WTC11 (cell line): Measurements from ENCODE around the gene LGALS12. TPM values are rescaled to one million over a fixed set of nuclear protein-coding genes. Genes with fewer than 3 reads are reported as not detected.

Experiments
- ATAC-seq: fragments of 200-7000 bp; cut with Tn5 transposase; 2 replicates; pipeline ENCODE4 v1.10.0; 2021; ENCODE audit warnings: mild to moderate bottlenecking, moderate library complexity
- CTCF ChIA-PET: fragments of 300-600 bp; sonication (Branson Sonifier 250); formaldehyde crosslinking; loops from one replicate; lab custom pipeline; 2021; ENCODE audit warnings: antibody characterized with exemption; lab: Charles Lee
- POLR2A ChIA-PET: fragments of 350-600 bp; sonication (Branson Sonifier 250); formaldehyde crosslinking; loops from one replicate; lab custom pipeline; 2021; ENCODE audit warnings: antibody characterized with exemption; lab: Charles Lee
- DNase-seq: peaks from one replicate; pipeline ENCODE4 v3.0.0; 2021; ENCODE audit warnings: low spot score
- H3K27ac Mint-ChIP-seq: 2 replicates; pipeline ENCODE4 v1.8.0; 2021; ENCODE audit warnings: mixed read lengths
- H3K27me3 Mint-ChIP-seq: 2 replicates; pipeline ENCODE4 v1.8.0; 2021; ENCODE audit warnings: low read depth, mild to moderate bottlenecking, moderate library complexity, mixed read lengths
- H3K36me3 Mint-ChIP-seq: 2 replicates; pipeline ENCODE4 v1.8.0; 2021; ENCODE audit warnings: mixed read lengths
- H3K4me1 Mint-ChIP-seq: 2 replicates; pipeline ENCODE4 v1.8.0; 2022; ENCODE audit warnings: mixed read lengths
- H3K4me3 Mint-ChIP-seq: 2 replicates; pipeline ENCODE4 v1.8.0; 2021; ENCODE audit warnings: mild to moderate bottlenecking, moderate library complexity, mixed read lengths
- H3K9me3 Mint-ChIP-seq: 2 replicates; pipeline ENCODE4 v1.8.0; 2021; ENCODE audit warnings: mixed read lengths
- ATF1 ChIP-seq: sonication (generic); formaldehyde crosslinking; IDR thresholded peaks from 2 replicates; pipeline ENCODE4 v1.8.1; 2023; ENCODE audit warnings: mild to moderate bottlenecking, moderate library complexity, missing genetic modification reagents
- ATF2 ChIP-seq: sonication (generic); formaldehyde crosslinking; IDR thresholded peaks from 2 replicates; pipeline ENCODE4 v1.8.1; 2022; ENCODE audit warnings: low read depth, missing genetic modification reagents, borderline replicate concordance
- ATF3 ChIP-seq: sonication (generic); formaldehyde crosslinking; conservative IDR thresholded peaks from 2 replicates; pipeline ENCODE4 v1.8.1; 2022; ENCODE audit warnings: mild to moderate bottlenecking, missing genetic modification reagents
- ATF6 ChIP-seq: sonication (generic); formaldehyde crosslinking; IDR thresholded peaks from 2 replicates; pipeline ENCODE4 v1.8.1; 2023; ENCODE audit warnings: mild to moderate bottlenecking, missing genetic modification reagents
- CREB1 ChIP-seq: sonication (generic); formaldehyde crosslinking; IDR thresholded peaks from 2 replicates; pipeline ENCODE4 v1.8.0; 2023; ENCODE audit warnings: mild to moderate bottlenecking, missing genetic modification reagents
- E2F1 ChIP-seq: sonication (generic); formaldehyde crosslinking; IDR thresholded peaks from 2 replicates; pipeline ENCODE4 v1.8.0; 2022; ENCODE audit warnings: mild to moderate bottlenecking, missing genetic modification reagents
- FOXK1 ChIP-seq: sonication (generic); formaldehyde crosslinking; IDR thresholded peaks from 2 replicates; pipeline ENCODE4 v1.8.0; 2022; ENCODE audit warnings: mild to moderate bottlenecking, moderate library complexity, missing genetic modification reagents
- FOXP4 ChIP-seq: sonication (generic); formaldehyde crosslinking; IDR thresholded peaks from 2 replicates; pipeline ENCODE4 v1.8.0; 2022; ENCODE audit warnings: mild to moderate bottlenecking, missing genetic modification reagents
- GABPB1 ChIP-seq: sonication (generic); formaldehyde crosslinking; IDR thresholded peaks from 2 replicates; pipeline ENCODE4 v1.8.1; 2023; ENCODE audit warnings: mild to moderate bottlenecking, missing genetic modification reagents
- GRHL2 ChIP-seq: fragments of 250-450 bp; sonication (Bioruptor Pico); IDR thresholded peaks from 2 replicates; pipeline ENCODE4 v1.8.0; 2022; ENCODE audit warnings: mild to moderate bottlenecking, moderate library complexity; ENCODE audit not compliant: insufficient replicate concordance, severe bottlenecking
- HMGA2 ChIP-seq: fragments of 250-450 bp; sonication (Bioruptor Pico); IDR thresholded peaks from 2 replicates; pipeline ENCODE4 v1.4.0; 2021; ENCODE audit warnings: mild to moderate bottlenecking, moderate library complexity
- JAZF1 ChIP-seq: fragments of 250-450 bp; sonication (Bioruptor Pico); IDR thresholded peaks from 2 replicates; pipeline ENCODE4 v1.9.0; 2021; ENCODE audit warnings: moderate library complexity, mild to moderate bottlenecking, inconsistent platforms
- MAX ChIP-seq: sonication (generic); formaldehyde crosslinking; IDR thresholded peaks from 2 replicates; pipeline ENCODE4 v1.8.0; 2022; ENCODE audit warnings: mild to moderate bottlenecking, missing genetic modification reagents
- NR1H2 ChIP-seq: sonication (generic); formaldehyde crosslinking; IDR thresholded peaks from 2 replicates; pipeline ENCODE4 v1.9.0; 2021; ENCODE audit warnings: mild to moderate bottlenecking, moderate library complexity, missing genetic modification reagents
- TEAD1 ChIP-seq: sonication (generic); formaldehyde crosslinking; IDR thresholded peaks from 2 replicates; pipeline ENCODE4 v1.8.0; 2022; ENCODE audit warnings: mild to moderate bottlenecking, missing genetic modification reagents
- TP53 ChIP-seq: sonication (generic); formaldehyde crosslinking; IDR thresholded peaks from 2 replicates; pipeline ENCODE4 v1.8.1; 2023; ENCODE audit warnings: mild to moderate bottlenecking, missing genetic modification reagents
- ZBTB43 ChIP-seq: sonication (generic); formaldehyde crosslinking; IDR thresholded peaks from 2 replicates; pipeline ENCODE4 v1.8.1; 2023; ENCODE audit warnings: mild to moderate bottlenecking, missing genetic modification reagents
- ZNF281 ChIP-seq: sonication (generic); formaldehyde crosslinking; IDR thresholded peaks from 2 replicates; pipeline ENCODE4 v1.8.0; 2023; ENCODE audit warnings: mild to moderate bottlenecking, missing genetic modification reagents
- ZNF532 ChIP-seq: fragments of 250-450 bp; sonication (Bioruptor Pico); IDR thresholded peaks from 2 replicates; pipeline ENCODE4 v1.9.0; 2021; ENCODE audit warnings: mild to moderate bottlenecking, borderline replicate concordance
- total RNA-seq: library from RNA; stranded (reverse); gene quantifications from 3 replicates; pipeline ENCODE4 v1.2.3, GENCODE V29; 2021

The LGALS12 gene
- total RNA-seq, 1 experiment from 2014 or later = 1.4 TPM

- Mint-ChIP-seq H3K36me3 (no peaks in the 10 kb centered on the region), H3K4me3 (no peak overlapping the region), H3K4me1 (peaks cover 51% of the 10 kb centered on the region), H3K27ac (no peak overlapping the region), H3K9me3 (no peaks in the 10 kb centered on the region), H3K27me3 (no peaks in the 10 kb centered on the region; the same call in 1 of the 2 replicates)
- no peak for TF ChIP-seq ZNF281 (CRISPR knock-in tag)
- TF ChIP-seq ATF3 (CRISPR knock-in tag) = no peak
- no peak for TF ChIP-seq ATF1 (CRISPR knock-in tag)
- no peak for TF ChIP-seq GABPB1
- CTCF ChIA-PET = no interaction called here
- POLR2A ChIA-PET = no interaction called here
- DNase-seq = no peak
- no peak for ATAC-seq
Observed at GRCh38 chr11:63534895-63535461, 29.1 kb downstream of the LGALS12 start.

GRCh38 chr11:63535734-63536133 is 29.9 kb downstream of the LGALS12 start:
- ATAC-seq (no peak), DNase-seq (no peak)
- H3K36me3 Mint-ChIP-seq = no peaks in the 10 kb centered on the region
- no peaks in the 10 kb centered on the region; the same call in 1 of the 2 replicates for H3K27me3 Mint-ChIP-seq
- ChIA-PET POLR2A (no interaction called here), CTCF (no interaction called here)
- no peak overlapping the region for H3K4me3 Mint-ChIP-seq
- no peaks in the 10 kb centered on the region for H3K9me3 Mint-ChIP-seq
- no peak overlapping the region for H3K27ac Mint-ChIP-seq
- peaks cover 48% of the 10 kb centered on the region for H3K4me1 Mint-ChIP-seq
- TF ChIP-seq HMGA2 (no peak), JAZF1 (CRISPR knock-in tag) (no peak), ATF2 (CRISPR knock-in tag) (no peak), ATF1 (CRISPR knock-in tag) (no peak), TEAD1 (CRISPR knock-in tag) (no peak), CREB1 (no peak), ZNF532 (CRISPR knock-in tag) (no peak), ATF6 (CRISPR knock-in tag) (no peak), GRHL2 (CRISPR knock-in tag) (no peak), FOXK1 (CRISPR knock-in tag) (no peak), TP53 (CRISPR knock-in tag) (no peak), FOXP4 (no peak), E2F1 (CRISPR knock-in tag) (no peak), NR1H2 (CRISPR knock-in tag) (no peak), MAX (CRISPR knock-in tag) (no peak), ZBTB43 (CRISPR knock-in tag) (no peak)
